ENCODE data around the gene GJB3.

GRCh38 chr1:34763142-34763781, 17.8 kb upstream of the GJB3 start:
- no peak for TF ChIP-seq ZKSCAN8 (CRISPR knock-in tag; IDR thresholded peaks at IDR 0.05)
- no peak for TF ChIP-seq MXI1 (IDR thresholded peaks at IDR 0.05; ENCODE audit: low read depth, low read length)
- no peak for TF ChIP-seq HMG20B (CRISPR knock-in tag; IDR thresholded peaks at IDR 0.05)
- TF ChIP-seq SMARCC2 (IDR thresholded peaks at IDR 0.05; ENCODE audit: low read depth), result no peak
- TF ChIP-seq EP300 (IDR thresholded peaks at IDR 0.05; ENCODE audit: low read length), result no peak

Data from K562 (cell line).